HCT116 (cell line): ENCODE results near the gene HEXD. TPM values are rescaled to one million over a fixed set of nuclear protein-coding genes. Genes with fewer than 3 reads are reported as not detected.

Experiments used
- ATAC-seq: fragments of 200-7000 bp; cut with Tn5 transposase; 2 replicates; pipeline ENCODE4 v1.9.1; 2020; ENCODE audit warnings: mild to moderate bottlenecking, moderate library complexity
- BruUV-seq: library from RNA; stranded (reverse); fragments of 400-500 nt; replicated peaks from 2 replicates; lab custom pipeline; 2021; lab: Mats Ljungman, UMichigan
- CTCF ChIA-PET: fragments of 300-600 bp; sonication (Branson Sonifier 250); formaldehyde crosslinking; loops from one replicate; lab custom pipeline; 2021; ENCODE audit warnings: antibody characterized with exemption; lab: Charles Lee
- POLR2A ChIA-PET: fragments of 300-600, 350-600 bp; sonication (Branson Sonifier 250); formaldehyde crosslinking; loops from one replicate; lab custom pipeline; 2021; ENCODE audit warnings: antibody characterized with exemption; lab: Charles Lee
- RAD21 ChIA-PET, 2 experiments: fragments of 300-600 bp; sonication (Branson Sonifier 250); formaldehyde crosslinking; loops; one replicate each; lab custom pipeline; 2023; ENCODE audit warnings: low total read pairs in 2 of 2; ENCODE audit not compliant: uncharacterized antibody in 2 of 2, unreplicated experiment in 2 of 2, low non-redundant PET in 1 of 2; lab: Charles Lee
- DNase-seq: peaks from one replicate; pipeline ENCODE4 v3.0.0-alpha.2; 2010; ENCODE audit warnings: low read depth, low spot score
- H2AFZ ChIP-seq: fragments of 200-600 bp; shearing (Covaris generic), sonication (generic); 2 replicates; pipeline ENCODE4 v1.6.1; 2017; ENCODE audit warnings: low read depth, mixed run types, mixed read lengths, antibody characterized with exemption, low read length; ENCODE audit not compliant: poor library complexity, severe bottlenecking
- H3K27ac ChIP-seq: 2 replicates; pipeline ENCODE4 v1.5.1; 2012; ENCODE audit warnings: low read depth, low read length
- H3K27me3 ChIP-seq: fragments of 200-600 bp; sonication (generic); 2 replicates; pipeline ENCODE4 v1.6.1; 2016; ENCODE audit warnings: mixed run types, low read length, mixed read lengths; ENCODE audit not compliant: insufficient read depth
- H3K36me3 ChIP-seq, 2 experiments: fragments of 200-500 bp in 1 of 2; fragments of 200-600 bp in 1 of 2; sonication (Bioruptor generic) in 1 of 2; sonication (generic) in 1 of 2; 2 replicates each; pipeline versions ENCODE4 v1.5.1 to v1.6.1; 2014 to 2016; ENCODE audit warnings: low read length in 2 of 2, inconsistent platforms in 1 of 2, mixed read lengths in 1 of 2, mixed run types in 1 of 2; ENCODE audit not compliant: insufficient read depth in 2 of 2, control insufficient read depth in 1 of 2
- H3K4me1 ChIP-seq, 2 experiments: fragments of 200-600 bp in 1 of 2; sonication (generic) in 1 of 2; 2 replicates each; pipeline versions ENCODE4 v1.5.1 to v1.6.1; 2012 to 2017; ENCODE audit warnings: low read length in 2 of 2, inconsistent platforms in 1 of 2, mild to moderate bottlenecking in 1 of 2, mixed read lengths in 1 of 2, mixed run types in 1 of 2, moderate library complexity in 1 of 2; ENCODE audit not compliant: insufficient read depth in 2 of 2, control insufficient read depth in 1 of 2
- H3K4me2 ChIP-seq: fragments of 200-600 bp; sonication (generic); 2 replicates; pipeline ENCODE4 v1.6.1; 2017; ENCODE audit warnings: mixed run types, low read length, mixed read lengths
- H3K4me3 ChIP-seq, 2 experiments: fragments of 200-600 bp in 1 of 2; sonication (generic) in 1 of 2; replicated peaks in 1 of 2; 2 replicates each; pipeline ENCODE4 v1.5.1; 2011 to 2016; ENCODE audit warnings: low read length in 2 of 2, control low read depth in 1 of 2, low read depth in 1 of 2, mild to moderate bottlenecking in 1 of 2, mixed read lengths in 1 of 2, mixed run types in 1 of 2
- H3K79me2 ChIP-seq: fragments of 200-600 bp; sonication (generic); 2 replicates; pipeline ENCODE4 v1.6.1; 2017; ENCODE audit warnings: mild to moderate bottlenecking, mixed run types, low read length, moderate library complexity, mixed read lengths; ENCODE audit not compliant: insufficient read depth
- H3K9ac ChIP-seq: fragments of 200-600 bp; sonication (generic); 2 replicates; pipeline ENCODE4 v1.6.1; 2016; ENCODE audit warnings: low read length, mixed read lengths
- H3K9me2 ChIP-seq: fragments of 200-600 bp; sonication (generic), shearing (Covaris generic); 2 replicates; pipeline ENCODE4 v1.6.1; 2017; ENCODE audit warnings: mixed run types, mild to moderate bottlenecking, moderate library complexity; ENCODE audit not compliant: insufficient read depth
- H3K9me3 ChIP-seq, 2 experiments: fragments of 200-500 bp in 1 of 2; fragments of 200-600 bp in 1 of 2; sonication (Bioruptor generic) in 1 of 2; sonication (generic) in 1 of 2; 2 replicates each; pipeline ENCODE4 v1.6.1; 2014 to 2017; ENCODE audit warnings: low read length in 2 of 2, mixed read lengths in 2 of 2, inconsistent platforms in 1 of 2, low read depth in 1 of 2, mild to moderate bottlenecking in 1 of 2, mixed run types in 1 of 2, moderate library complexity in 1 of 2; ENCODE audit not compliant: control insufficient read depth in 1 of 2, insufficient read depth in 1 of 2
- H4K20me1 ChIP-seq: fragments of 200-600 bp; sonication (generic), shearing (Covaris generic); 2 replicates; pipeline ENCODE4 v1.6.1; 2017; ENCODE audit warnings: mixed run types, mild to moderate bottlenecking, moderate library complexity; ENCODE audit not compliant: insufficient read depth
- CBX3 ChIP-seq: IDR thresholded peaks from 2 replicates; pipeline ENCODE4 v1.6.1; 2012; ENCODE audit warnings: low read depth
- EZH2 ChIP-seq: fragments of 200-600 bp; sonication (generic); IDR thresholded peaks from 2 replicates; pipeline ENCODE4 v1.6.1; 2017; ENCODE audit warnings: antibody characterized with exemption, mixed run types
- FOSL1 ChIP-seq: IDR thresholded peaks from 2 replicates; pipeline ENCODE4 v1.6.1; 2012; ENCODE audit warnings: low read depth
- POLR2A ChIP-seq: IDR thresholded peaks from 2 replicates; pipeline ENCODE4 v1.7.0; 2011; ENCODE audit warnings: borderline replicate concordance; ENCODE audit not compliant: insufficient read depth, insufficient read length; ENCODE audit errors: extremely low read depth
- RAD21 ChIP-seq: IDR thresholded peaks from 2 replicates; pipeline ENCODE4 v1.6.1; 2012; ENCODE audit warnings: low read depth, mild to moderate bottlenecking
- SIN3A ChIP-seq: IDR thresholded peaks from 2 replicates; pipeline ENCODE4 v1.6.1; 2012; ENCODE audit warnings: low read depth
- ZFX ChIP-seq: fragments of 450-650 bp; IDR thresholded peaks from 2 replicates; pipeline ENCODE4 v1.6.1; 2017
- intact Hi-C: fragments of 100-400 bp; cut with micrococcal nuclease; formaldehyde crosslinking; loops from 2 replicates; pipeline ENCODE4 v1.10.0; 2022
- total RNA-seq: library from RNA; stranded (reverse); gene quantifications from one replicate; pipeline ENCODE4 v1.2.1, GENCODE V29; 2021; ENCODE audit not compliant: unreplicated experiment
- TF ChIP-seq, protein P1 (sequence below): IDR thresholded peaks from 2 replicates; pipeline ENCODE4 v1.6.1; 2012

Gene HEXD
- total RNA-seq, 1 experiment from 2014 or later, result 45.2 TPM

DNA sequence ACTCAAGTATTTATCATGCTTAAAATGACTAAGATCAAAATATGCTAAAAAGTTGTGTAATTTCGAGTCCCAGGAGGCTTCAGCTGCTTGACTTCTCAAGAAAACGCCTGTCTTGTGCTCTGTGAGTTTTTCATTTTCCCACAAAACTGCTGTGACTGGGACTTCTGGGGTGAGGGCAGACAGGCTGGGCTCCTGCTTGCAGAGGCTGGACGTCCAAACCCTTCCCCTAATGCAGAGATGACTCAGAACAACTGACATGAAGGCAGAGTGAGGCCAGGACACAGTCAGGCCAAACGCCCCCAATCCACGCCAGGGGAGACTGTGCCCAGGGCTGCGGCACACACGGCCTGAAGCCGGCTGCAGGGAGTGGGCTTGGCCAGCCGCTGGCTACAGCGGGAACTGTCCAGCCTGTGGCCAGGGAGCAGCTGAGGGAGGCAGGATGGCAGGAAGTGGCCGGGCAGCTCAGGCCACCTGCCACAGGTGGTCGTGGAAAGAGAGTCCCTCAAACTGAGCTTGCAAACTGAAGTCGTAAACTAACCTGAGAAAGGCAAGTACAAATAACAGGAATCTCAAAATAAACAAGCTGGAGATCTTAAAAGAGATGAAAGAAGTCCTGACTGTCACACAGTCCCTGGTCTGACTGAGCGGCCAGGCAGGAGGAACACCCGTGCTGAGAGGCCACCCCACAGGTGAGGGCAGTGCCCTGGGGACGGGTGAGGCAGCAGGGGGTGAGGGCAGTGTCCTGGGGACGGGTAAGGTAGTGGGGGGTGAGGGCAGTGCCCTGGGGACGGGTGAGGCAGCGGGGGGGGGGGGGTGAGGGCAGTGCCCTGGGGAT lies 21.3 kb upstream of the HEXD start:
- peak; percentile 26; the same call in 1 of the 2 replicates for ATAC-seq
- no peak overlapping the region for H3K4me2 ChIP-seq
- no TSS peak for BruUV-seq
- no peak overlapping the region for H2AFZ ChIP-seq
- ChIA-PET RAD21 (no interaction called here), CTCF (no interaction called here), POLR2A (no interaction called here)
- H3K4me3 ChIP-seq, result no peak overlapping the region
- H4K20me1 ChIP-seq, result no peaks in the 10 kb centered on the region
- H3K79me2 ChIP-seq, result no peaks in the 10 kb centered on the region
- H3K9me2 ChIP-seq, result no peaks in the 10 kb centered on the region
- intact Hi-C loops, result no loop called here
- H3K27me3 ChIP-seq, result no peaks in the 10 kb centered on the region
- H3K4me1 ChIP-seq, result peaks cover 0 to 9% of the 10 kb centered on the region in 2 experiments; a peak in 2 of 4 replicates
- peak overlapping the region; percentile 7; the same call in 1 of the 2 replicates for H3K27ac ChIP-seq
- no peak overlapping the region for H3K9ac ChIP-seq
- no peaks in the 10 kb centered on the region for H3K9me3 ChIP-seq
- DNase-seq, result no peak
- H3K36me3 ChIP-seq, result no peaks in the 10 kb centered on the region; a peak in 1 of 4 replicates
- TF ChIP-seq, protein P1, sequence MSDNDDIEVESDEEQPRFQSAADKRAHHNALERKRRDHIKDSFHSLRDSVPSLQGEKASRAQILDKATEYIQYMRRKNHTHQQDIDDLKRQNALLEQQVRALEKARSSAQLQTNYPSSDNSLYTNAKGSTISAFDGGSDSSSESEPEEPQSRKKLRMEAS, result no peak
- TF ChIP-seq RAD21, result no peak
- TF ChIP-seq, all 23 proteins: peak for 0

DNA sequence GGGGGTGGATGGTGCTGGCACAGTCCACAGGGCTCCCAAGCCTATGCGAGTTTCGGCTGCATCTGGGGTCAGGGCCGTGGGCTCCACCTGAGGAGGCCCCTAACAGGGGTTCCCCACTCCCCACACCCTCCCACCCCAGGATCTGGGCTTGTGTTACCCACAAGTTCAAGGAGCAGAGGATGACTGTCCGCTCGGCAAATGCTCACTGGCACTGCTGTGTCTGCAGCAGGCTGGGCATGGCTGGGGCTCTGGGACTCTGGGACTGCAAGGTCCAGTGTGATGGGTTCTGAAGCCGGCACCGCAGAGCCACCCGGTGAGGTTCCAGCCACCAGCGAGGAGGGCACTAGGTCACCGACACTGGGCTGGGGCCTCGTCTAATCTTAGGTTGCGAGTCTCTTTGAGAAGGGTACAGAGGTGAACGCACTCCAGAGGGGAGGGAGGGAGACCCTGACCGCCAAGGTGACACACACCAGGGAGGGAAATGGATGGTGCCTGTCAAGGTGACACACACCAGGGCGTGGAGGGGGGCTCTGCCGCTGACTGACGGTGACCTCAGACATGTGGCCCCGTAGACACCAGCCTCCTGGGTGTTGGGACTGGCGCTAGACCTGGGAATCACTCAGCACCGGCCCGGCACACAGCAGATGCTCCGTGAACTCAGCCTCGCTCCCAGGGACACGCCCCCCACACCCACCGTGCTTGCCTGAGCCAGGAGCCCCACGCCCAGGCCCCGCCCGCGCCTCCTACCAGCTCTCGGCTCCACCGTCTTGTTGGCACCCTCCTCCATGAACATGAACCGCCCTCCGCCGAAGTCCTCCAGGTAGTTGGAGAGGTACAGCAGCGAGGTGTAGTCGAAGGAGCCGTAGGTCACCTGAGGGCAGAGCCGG lies 20.5 kb upstream of the HEXD start:
- TF ChIP-seq CBX3, result no peak
- TF ChIP-seq POLR2A, result no peak
- TF ChIP-seq EZH2, result no peak
- TF ChIP-seq FOSL1, result no peak
- no peak for TF ChIP-seq SIN3A
- TF ChIP-seq ZFX, result no peak
- ATAC-seq, result no peak
- no peaks in the 10 kb centered on the region; a peak in 1 of 4 replicates for H3K36me3 ChIP-seq
- RAD21 ChIA-PET, result no interaction called here
- H3K27ac ChIP-seq, result no peak overlapping the region
- no peaks in the 10 kb centered on the region for H3K27me3 ChIP-seq
- no peaks in the 10 kb centered on the region for H3K9me2 ChIP-seq
- no peak overlapping the region for H3K9ac ChIP-seq
- H3K4me3 ChIP-seq, result no peak overlapping the region
- H3K4me1 ChIP-seq, result peaks cover 0 to 9% of the 10 kb centered on the region in 2 experiments; a peak in 2 of 4 replicates
- POLR2A ChIA-PET, result no interaction called here
- H3K9me3 ChIP-seq, result no peaks in the 10 kb centered on the region
- H3K79me2 ChIP-seq, result no peaks in the 10 kb centered on the region
- no peak overlapping the region for H3K4me2 ChIP-seq
- no peak for DNase-seq
- no peak overlapping the region for H2AFZ ChIP-seq
- intact Hi-C loops, result no loop called here
- CTCF ChIA-PET, result no interaction called here
- H4K20me1 ChIP-seq, result no peaks in the 10 kb centered on the region
- no TSS peak for BruUV-seq
